Body of pancreas (tissue), 4 donors: ENCODE data around the gene DAPK1. TPM values are rescaled to one million over a fixed set of nuclear protein-coding genes. Genes with fewer than 3 reads are reported as not detected.

Source experiments
- ATAC-seq: fragments of 150-250 bp; one replicate; pipeline ENCODE4 v1.9.1; 2016
- DNase-seq, 4 donors: peaks; one replicate each; pipeline ENCODE4 v3.0.0-alpha.2; 2019
- H3K27ac ChIP-seq, 4 donors: fragments of 200-600 bp; sonication (generic); 1 replicate in 3 of 4; 2 replicates in 1 of 4; pipeline versions ENCODE4 v1.5.1 to v1.6.1; 2016 to 2019; ENCODE audit warnings: mild to moderate bottlenecking in 1 of 4, mixed read lengths in 1 of 4, moderate library complexity in 1 of 4
- H3K27me3 ChIP-seq, 2 donors: fragments of 200-600 bp; sonication (generic); one replicate each; pipeline ENCODE4 v1.6.0; 2016; ENCODE audit warnings: mild to moderate bottlenecking in 1 of 2
- H3K36me3 ChIP-seq, 2 donors: fragments of 200-600 bp; sonication (generic); replicated peaks in 1 of 2; 2 replicates each; pipeline ENCODE4 v1.5.1; 2016; ENCODE audit warnings: low read depth in 2 of 2; ENCODE audit not compliant: insufficient read depth in 1 of 2
- H3K4me1 ChIP-seq: fragments of 200-600 bp; sonication (generic); one replicate; pipeline ENCODE4 v1.6.0; 2016
- H3K4me3 ChIP-seq, 2 donors: fragments of 200-600 bp; sonication (generic); 1 replicate in 1 of 2; 2 replicates in 1 of 2; pipeline ENCODE4 v1.5.1; 2016 to 2019
- H3K9me3 ChIP-seq, 3 donors: fragments of 200-600 bp; sonication (generic); 1 replicate in 2 of 3; 2 replicates in 1 of 3; pipeline ENCODE4 v1.5.1; 2016
- POLR2A ChIP-seq, 3 donors: fragments of 450-650 bp; IDR thresholded peaks; one replicate each; pipeline ENCODE4 v1.6.1; 2016; ENCODE audit warnings: antibody characterized with exemption in 3 of 3, mild to moderate bottlenecking in 2 of 3
- WGBS, 2 donors: methylation state at CpG; one replicate each; pipeline ENCODE4 v1.1.5; 2017; 5-methylcytosine and 5-hydroxymethylcytosine counted together
- intact Hi-C: fragments of 100-400 bp; cut with DNase I; formaldehyde crosslinking; loops from one replicate; pipeline ENCODE4 v1.15.1; 2023
- total RNA-seq, 2 donors: library from RNA; depleted of rRNA; stranded (reverse); fragments of >200 nt; gene quantifications; one replicate each; pipeline ENCODE4 v1.1.0, GENCODE V29; 2016
- TF ChIP-seq, protein P1 (sequence below), 7 experiments: fragments of 450-650 bp in 4 of 7; fragments of 200-600 bp in 3 of 7; sonication (generic) in 3 of 7; IDR thresholded peaks; one replicate each; pipeline ENCODE4 v1.5.1; 2016 to 2019; ENCODE audit warnings: antibody characterized with exemption in 7 of 7

The DAPK1 gene
- total RNA-seq, 2 donors from 2014 or later: 79.6 to 152 TPM

- Histone ChIP-seq H3K27ac (no peak overlapping the region), H3K36me3 (no peaks in the 10 kb centered on the region), H3K27me3 (no peaks in the 10 kb centered on the region), H3K4me1 (no peaks in the 10 kb centered on the region), H3K9me3 (no peaks in the 10 kb centered on the region), H3K4me3 (no peak overlapping the region)
- DNase-seq (no peak), ATAC-seq (no peak)
- intact Hi-C loops: no loop called here
- no peak for TF ChIP-seq POLR2A (IDR thresholded peaks at IDR 0.05)
- TF ChIP-seq, protein P1, sequence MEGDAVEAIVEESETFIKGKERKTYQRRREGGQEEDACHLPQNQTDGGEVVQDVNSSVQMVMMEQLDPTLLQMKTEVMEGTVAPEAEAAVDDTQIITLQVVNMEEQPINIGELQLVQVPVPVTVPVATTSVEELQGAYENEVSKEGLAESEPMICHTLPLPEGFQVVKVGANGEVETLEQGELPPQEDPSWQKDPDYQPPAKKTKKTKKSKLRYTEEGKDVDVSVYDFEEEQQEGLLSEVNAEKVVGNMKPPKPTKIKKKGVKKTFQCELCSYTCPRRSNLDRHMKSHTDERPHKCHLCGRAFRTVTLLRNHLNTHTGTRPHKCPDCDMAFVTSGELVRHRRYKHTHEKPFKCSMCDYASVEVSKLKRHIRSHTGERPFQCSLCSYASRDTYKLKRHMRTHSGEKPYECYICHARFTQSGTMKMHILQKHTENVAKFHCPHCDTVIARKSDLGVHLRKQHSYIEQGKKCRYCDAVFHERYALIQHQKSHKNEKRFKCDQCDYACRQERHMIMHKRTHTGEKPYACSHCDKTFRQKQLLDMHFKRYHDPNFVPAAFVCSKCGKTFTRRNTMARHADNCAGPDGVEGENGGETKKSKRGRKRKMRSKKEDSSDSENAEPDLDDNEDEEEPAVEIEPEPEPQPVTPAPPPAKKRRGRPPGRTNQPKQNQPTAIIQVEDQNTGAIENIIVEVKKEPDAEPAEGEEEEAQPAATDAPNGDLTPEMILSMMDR (IDR thresholded peaks at IDR 0.05): no peak
- 29 to 58% methylated on average over 1 of the region's 1 CpG for WGBS, 2 donors
Measured at GRCh38 chr9:87748881-87749280, 251.2 kb downstream of the DAPK1 start.

DNA sequence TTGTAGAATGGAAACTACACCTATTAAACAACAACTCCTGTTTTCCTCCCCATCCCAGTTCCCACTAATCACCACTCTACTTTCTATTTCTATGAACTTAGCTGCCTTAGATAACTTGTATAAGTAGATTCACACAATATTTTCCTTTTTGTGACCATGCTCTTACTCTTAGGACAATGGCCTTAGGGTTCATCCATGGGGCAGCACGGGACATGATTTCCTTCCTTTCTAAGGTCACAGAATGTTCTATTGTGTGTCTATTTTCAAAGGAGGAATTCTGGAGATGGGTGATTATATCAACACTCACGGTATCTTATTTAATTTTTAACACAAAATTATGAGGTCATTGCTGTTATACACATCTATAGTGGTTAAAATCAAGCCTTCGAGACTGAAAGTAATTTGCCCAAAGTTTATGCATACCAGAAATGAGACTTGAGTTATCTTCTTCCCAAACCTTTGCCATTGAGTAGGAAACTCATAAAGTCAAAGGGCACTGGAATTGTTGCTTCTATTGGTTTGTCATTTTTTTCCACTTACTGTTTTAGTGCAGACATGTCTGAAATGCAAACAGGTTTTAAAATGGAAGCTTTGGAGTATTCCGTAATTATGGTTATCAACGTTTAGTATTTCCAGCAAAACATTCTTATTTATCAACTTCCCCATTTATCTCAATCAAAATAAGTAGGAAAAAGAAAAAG, 251.8 kb downstream of the DAPK1 start:
- WGBS, 2 donors: 58 to 60% methylated on average over 5 of the region's 5 CpGs
- TF ChIP-seq, protein P1 (IDR thresholded peaks at IDR 0.05): no peak
- TF ChIP-seq POLR2A (IDR thresholded peaks at IDR 0.05): no peak

DNA sequence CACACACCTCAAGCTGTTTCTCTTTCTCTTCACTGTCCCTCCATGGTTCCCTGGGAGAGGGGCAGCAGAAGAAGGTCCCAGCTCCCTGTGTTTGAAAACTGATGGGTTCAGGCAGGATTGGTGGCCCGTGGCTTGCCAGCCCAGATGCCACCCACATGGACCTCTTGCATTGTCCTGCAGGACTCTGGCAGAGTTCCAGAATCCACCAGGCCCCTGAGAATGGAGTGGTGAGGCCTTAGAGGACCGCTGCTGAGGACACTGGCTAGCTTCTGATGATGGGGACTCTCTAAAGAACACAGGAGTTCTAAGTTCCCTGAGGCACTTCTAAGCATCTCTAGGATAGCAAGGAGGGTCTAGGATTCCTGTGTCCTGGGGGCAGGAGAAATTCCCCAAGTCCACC, 253.1 kb downstream of the DAPK1 start:
- ATAC-seq (no peak), DNase-seq (no peak)
- H3K4me1 ChIP-seq: no peaks in the 10 kb centered on the region
- no peak overlapping the region for H3K4me3 ChIP-seq
- intact Hi-C loops: no loop called here
- TF ChIP-seq, protein P1 (IDR thresholded peaks at IDR 0.05): no peak
- no peak for TF ChIP-seq POLR2A (IDR thresholded peaks at IDR 0.05)
- WGBS, 2 donors: 40 to 44% methylated on average over 2 of the region's 2 CpGs
- no peak overlapping the region for H3K27ac ChIP-seq
- no peaks in the 10 kb centered on the region for H3K36me3 ChIP-seq
- H3K9me3 ChIP-seq: no peaks in the 10 kb centered on the region
- no peaks in the 10 kb centered on the region for H3K27me3 ChIP-seq

More for the DNA sequence above, 251.8 kb downstream of the DAPK1 start:
- H3K4me3 ChIP-seq: no peak overlapping the region
- no peaks in the 10 kb centered on the region for H3K27me3 ChIP-seq
- H3K27ac ChIP-seq: no peak overlapping the region
- DNase-seq: no peak
- no peaks in the 10 kb centered on the region for H3K9me3 ChIP-seq
- intact Hi-C loops: no loop called here
- no peaks in the 10 kb centered on the region for H3K4me1 ChIP-seq
- no peaks in the 10 kb centered on the region for H3K36me3 ChIP-seq
- no peak for ATAC-seq

DNA sequence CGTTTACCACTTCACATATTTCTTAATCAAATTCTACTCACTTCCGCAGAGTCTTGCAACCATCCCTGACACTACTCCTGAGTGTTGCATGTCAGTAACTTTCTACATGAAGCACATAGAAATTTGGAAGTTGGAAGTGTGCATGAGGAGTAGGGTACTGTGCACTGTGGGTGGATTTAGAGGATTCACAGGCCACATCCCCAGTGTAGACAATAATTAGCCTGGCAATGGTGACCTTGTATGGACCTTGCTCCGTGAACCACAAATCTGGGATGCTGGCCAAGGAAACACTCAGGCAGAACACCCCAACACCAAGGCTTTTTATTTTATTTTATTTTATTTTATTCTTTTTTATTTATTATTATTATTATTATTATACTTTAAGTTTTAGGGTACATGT, 253.8 kb downstream of the DAPK1 start:
- 61 to 62% methylated on average over 3 of the region's 3 CpGs for WGBS, 2 donors
- TF ChIP-seq, protein P1 (IDR thresholded peaks at IDR 0.05): no peak
- TF ChIP-seq POLR2A (IDR thresholded peaks at IDR 0.05): no peak
- Histone ChIP-seq H3K9me3 (no peaks in the 10 kb centered on the region), H3K4me3 (no peak overlapping the region), H3K27me3 (no peaks in the 10 kb centered on the region), H3K4me1 (no peaks in the 10 kb centered on the region), H3K36me3 (no peaks in the 10 kb centered on the region), H3K27ac (no peak overlapping the region)
- intact Hi-C loops: no loop called here
- DNase-seq (no peak), ATAC-seq (no peak)

- no peaks in the 10 kb centered on the region for H3K36me3 ChIP-seq
- H3K4me3 ChIP-seq: no peak overlapping the region
- intact Hi-C loops: no loop called here
- no peaks in the 10 kb centered on the region for H3K4me1 ChIP-seq
- 37 to 58% methylated on average over 3 of the region's 4 CpGs for WGBS, 2 donors
- TF ChIP-seq POLR2A (IDR thresholded peaks at IDR 0.05): no peak
- TF ChIP-seq, protein P1 (IDR thresholded peaks at IDR 0.05): no peak
- DNase-seq: no peak
- no peak for ATAC-seq
- no peaks in the 10 kb centered on the region for H3K9me3 ChIP-seq
- no peak overlapping the region for H3K27ac ChIP-seq
- H3K27me3 ChIP-seq: no peaks in the 10 kb centered on the region
Measured at GRCh38 chr9:87751868-87752267, 254.2 kb downstream of the DAPK1 start.
